ENCODE results near the gene GNG7. TPM values are rescaled to one million over a fixed set of nuclear protein-coding genes. Genes with fewer than 3 reads are reported as not detected.
"Not testable (repeated sequence)": the region's sequence is repeated elsewhere in the genome, so short reads cannot be mapped to it uniquely, and the experiment has no call there.

GNG7 gene
- total RNA-seq, 2 experiments from 2014 or later, result 1.2 to 2.2 TPM

- no peak for DNase-seq
- Mint-ChIP-seq H3K4me1 (no peaks in the 10 kb centered on the region), H3K4me3 (no peak overlapping the region), H3K9me3 (no peaks in the 10 kb centered on the region), H3K36me3 (no peaks in the 10 kb centered on the region), H3K27ac (no peak overlapping the region), H3K27me3 (peaks cover 2% of the 10 kb centered on the region)
- POLR2A ChIA-PET, result interaction anchor here (0.7 to 1.3 kb wide), 4 partner anchors 14 to 317 kb away, joined by 3 to 4 read pairs (median 3); no protein-coding TSS in a partner anchor
- peak; percentile 18 for ATAC-seq (ENCODE audit: low read depth)
Observed at GRCh38 chr19:2648099-2648498, 54.4 kb downstream of the GNG7 start.

GRCh38 chr19:2646866-2647535, 55.5 kb downstream of the GNG7 start:
- H3K27ac Mint-ChIP-seq, result no peak overlapping the region
- DNase-seq, result no peak
- H3K27me3 Mint-ChIP-seq, result peaks cover 2% of the 10 kb centered on the region

GRCh38 chr19:2645826-2646225, 56.7 kb downstream of the GNG7 start:
- Mint-ChIP-seq H3K27me3 (no peaks in the 10 kb centered on the region), H3K36me3 (no peaks in the 10 kb centered on the region), H3K4me1 (no peaks in the 10 kb centered on the region), H3K9me3 (no peaks in the 10 kb centered on the region), H3K27ac (no peak overlapping the region), H3K4me3 (no peak overlapping the region)
- POLR2A ChIA-PET, result no interaction called here
- DNase-seq (no peak), ATAC-seq (ENCODE audit: low read depth) (no peak)

More at GRCh38 chr19:2646866-2647535, 55.5 kb downstream of the GNG7 start:
- no peak for ATAC-seq (ENCODE audit: low read depth)
- no peak overlapping the region for H3K4me3 Mint-ChIP-seq
- H3K9me3 Mint-ChIP-seq, result no peaks in the 10 kb centered on the region
- POLR2A ChIA-PET, result no interaction called here
- no peaks in the 10 kb centered on the region for H3K4me1 Mint-ChIP-seq
- H3K36me3 Mint-ChIP-seq, result no peaks in the 10 kb centered on the region

- H3K4me3 Mint-ChIP-seq, result not testable (repeated sequence)
Observed at GRCh38 chr19:2643123-2643737, 59.3 kb downstream of the GNG7 start.

GRCh38 chr19:2641332-2641698, 61.2 kb downstream of the GNG7 start:
- POLR2A ChIA-PET, result no interaction called here
- Mint-ChIP-seq H3K36me3 (no peaks in the 10 kb centered on the region), H3K27me3 (peaks cover 19% of the 10 kb centered on the region), H3K27ac (no peak overlapping the region), H3K4me3 (no peak overlapping the region), H3K9me3 (no peaks in the 10 kb centered on the region), H3K4me1 (peaks cover 2% of the 10 kb centered on the region)
- no peak for ATAC-seq (ENCODE audit: low read depth)
- no peak for DNase-seq

More at GRCh38 chr19:2643123-2643737, 59.3 kb downstream of the GNG7 start:
- H3K9me3 Mint-ChIP-seq; H3K27me3 Mint-ChIP-seq; POLR2A ChIA-PET; ATAC-seq (ENCODE audit: low read depth); H3K27ac Mint-ChIP-seq; DNase-seq; H3K4me1 Mint-ChIP-seq; H3K36me3 Mint-ChIP-seq: not testable (repeated sequence)

- DNase-seq, result no peak
- Mint-ChIP-seq H3K36me3 (no peaks in the 10 kb centered on the region), H3K27me3 (peaks cover 19% of the 10 kb centered on the region), H3K4me3 (no peak overlapping the region), H3K27ac (no peak overlapping the region), H3K4me1 (peaks cover 2% of the 10 kb centered on the region), H3K9me3 (no peaks in the 10 kb centered on the region)
- no peak for ATAC-seq (ENCODE audit: low read depth)
- POLR2A ChIA-PET, result no interaction called here
Observed at GRCh38 chr19:2640563-2641331, 61.7 kb downstream of the GNG7 start.

GRCh38 chr19:2639999-2640398, 62.5 kb downstream of the GNG7 start:
- no peaks in the 10 kb centered on the region for H3K36me3 Mint-ChIP-seq
- POLR2A ChIA-PET, result no interaction called here
- DNase-seq, result no peak
- peaks cover 19% of the 10 kb centered on the region for H3K27me3 Mint-ChIP-seq
- H3K27ac Mint-ChIP-seq, result no peak overlapping the region
- peaks cover 2% of the 10 kb centered on the region for H3K4me1 Mint-ChIP-seq
- ATAC-seq (ENCODE audit: low read depth), result no peak
- no peak overlapping the region for H3K4me3 Mint-ChIP-seq
- H3K9me3 Mint-ChIP-seq, result no peaks in the 10 kb centered on the region

- H3K36me3 Mint-ChIP-seq, result no peaks in the 10 kb centered on the region
- no peak for ATAC-seq (ENCODE audit: low read depth)
- no peak overlapping the region for H3K27ac Mint-ChIP-seq
- POLR2A ChIA-PET, result interaction anchor here (1.0 kb wide), 1 partner anchor 163 kb away, joined by 4 read pairs; the partner anchor contains the start of gene GADD45B
- no peak overlapping the region for H3K4me3 Mint-ChIP-seq
- H3K4me1 Mint-ChIP-seq, result peaks cover 2% of the 10 kb centered on the region
- H3K9me3 Mint-ChIP-seq, result no peaks in the 10 kb centered on the region
- peaks cover 19% of the 10 kb centered on the region for H3K27me3 Mint-ChIP-seq
- no peak for DNase-seq
Observed at GRCh38 chr19:2638417-2638940, 64.0 kb downstream of the GNG7 start.

GRCh38 chr19:2636897-2637683, 65.4 kb downstream of the GNG7 start:
- peak overlapping the region; percentile 47 for H3K4me3 Mint-ChIP-seq
- H3K4me1 Mint-ChIP-seq, result peaks cover 2% of the 10 kb centered on the region
- ATAC-seq (ENCODE audit: low read depth), result peak; percentile 82
- no peaks in the 10 kb centered on the region for H3K36me3 Mint-ChIP-seq
- no peak overlapping the region for H3K27ac Mint-ChIP-seq
- POLR2A ChIA-PET, result interaction anchor here (0.9 to 1.9 kb wide), 8 partner anchors 16 to 214 kb away, joined by 3 to 29 read pairs (median 3); partner anchors contain the start of genes GADD45B and ZNF555
- DNase-seq, result peak; percentile 85
- peaks cover 19% of the 10 kb centered on the region for H3K27me3 Mint-ChIP-seq
- H3K9me3 Mint-ChIP-seq, result no peaks in the 10 kb centered on the region

- H3K4me3 Mint-ChIP-seq, result no peak overlapping the region
- H3K27ac Mint-ChIP-seq, result no peak overlapping the region
- no peaks in the 10 kb centered on the region for H3K36me3 Mint-ChIP-seq
- peak; percentile 23 for ATAC-seq (ENCODE audit: low read depth)
- H3K9me3 Mint-ChIP-seq, result no peaks in the 10 kb centered on the region
- peaks cover 19% of the 10 kb centered on the region for H3K27me3 Mint-ChIP-seq
- H3K4me1 Mint-ChIP-seq, result peaks cover 3% of the 10 kb centered on the region
- POLR2A ChIA-PET, result interaction anchor here (0.9 to 1.9 kb wide), 8 partner anchors 16 to 213 kb away, joined by 3 to 29 read pairs (median 3); partner anchors contain the start of genes GADD45B and ZNF555
- no peak for DNase-seq
Observed at GRCh38 chr19:2636141-2636896, 66.2 kb downstream of the GNG7 start.

GRCh38 chr19:2634960-2635359, 67.5 kb downstream of the GNG7 start:
- DNase-seq (no peak), ATAC-seq (ENCODE audit: low read depth) (no peak)
- H3K27ac Mint-ChIP-seq, result no peak overlapping the region
- H3K4me1 Mint-ChIP-seq, result peaks cover 7% of the 10 kb centered on the region
- H3K9me3 Mint-ChIP-seq, result peaks cover 4% of the 10 kb centered on the region
- H3K4me3 Mint-ChIP-seq, result no peak overlapping the region
- H3K27me3 Mint-ChIP-seq, result peaks cover 19% of the 10 kb centered on the region
- POLR2A ChIA-PET, result interaction anchor here (1.9 kb wide), 1 partner anchor 159 kb away, joined by 7 read pairs; the partner anchor contains the start of gene GADD45B
- H3K36me3 Mint-ChIP-seq, result no peaks in the 10 kb centered on the region
